GM10266 (cell line): ENCODE results near the gene ZNF394.
"Not testable (repeated sequence)": the region's sequence is repeated elsewhere in the genome, so short reads cannot be mapped to it uniquely, and the experiment has no call there.

Experiments used
- DNase-seq: peaks from one replicate; pipeline ENCODE4 v3.0.0; 2012; ENCODE audit errors: extremely low spot score
- CTCF ChIP-seq: IDR thresholded peaks from 2 replicates; pipeline ENCODE4 v1.5.1; 2012; ENCODE audit warnings: mild to moderate bottlenecking, low read depth; ENCODE audit not compliant: control insufficient read depth, insufficient read depth; ENCODE audit errors: missing control alignments

The ZNF394 gene

GRCh38 chr7:99499721-99500636, at the start of gene ZNF394:
TSS of gene ZNF394 (minus strand) at chr7:99500281. CDS start at chr7:99500093, 188 bp downstream.
- TF ChIP-seq CTCF = no peak

GRCh38 chr7:99549545-99549944, 49.5 kb upstream of the ZNF394 start:
- DNase-seq = not testable (repeated sequence)

More at GRCh38 chr7:99499721-99500636, at the start of gene ZNF394:
- DNase-seq = peak; percentile 80

GRCh38 chr7:99545308-99545707, 45.2 kb upstream of the ZNF394 start:
- not testable (repeated sequence) for DNase-seq

- no peak for TF ChIP-seq CTCF
- no peak for DNase-seq
These were observed 43.8 kb upstream of the ZNF394 start for GRCh38 chr7:99543916-99544315.

- no peak for TF ChIP-seq CTCF
- DNase-seq = no peak
These were observed 43.1 kb upstream of the ZNF394 start for GRCh38 chr7:99543081-99543671.

GRCh38 chr7:99541212-99541611, 41.1 kb upstream of the ZNF394 start:
- no peak for TF ChIP-seq CTCF
- no peak for DNase-seq

- no peak for DNase-seq
- TF ChIP-seq CTCF = no peak
These were observed 40.5 kb upstream of the ZNF394 start for GRCh38 chr7:99540542-99540941.

- TF ChIP-seq CTCF = no peak
- DNase-seq = no peak
These were observed 39.2 kb upstream of the ZNF394 start for GRCh38 chr7:99539213-99539811.
